PFSK-1 (cell line): ENCODE measurements around the gene CA12.
A peak's percentile ranks its signal among the peaks of the same experiment; 100 is the strongest.

Source experiments
- FOXP2 ChIP-seq: optimal IDR thresholded peaks from 2 replicates; pipeline ENCODE3; 2011; ENCODE audit warnings: borderline replicate concordance, control low read depth, inconsistent platforms; ENCODE audit not compliant: insufficient read depth; ENCODE audit errors: extremely low read length, extremely low read depth
- POLR2AphosphoS5 ChIP-seq: IDR thresholded peaks from 2 replicates; pipeline ENCODE4 v1.6.1; 2012; ENCODE audit warnings: low read depth, mild to moderate bottlenecking, control low read depth, low read length, moderate library complexity
- SIN3A ChIP-seq: IDR thresholded peaks from 2 replicates; pipeline ENCODE4 v1.6.1; 2012; ENCODE audit warnings: mild to moderate bottlenecking, low read length, moderate library complexity, borderline replicate concordance; ENCODE audit not compliant: insufficient read depth
- TAF1 ChIP-seq: IDR thresholded peaks from 2 replicates; pipeline ENCODE4 v1.6.1; 2012; ENCODE audit warnings: low read length, control low read depth, borderline replicate concordance; ENCODE audit not compliant: insufficient read depth
- TF ChIP-seq, protein P1 (sequence below), 2 experiments: IDR thresholded peaks; 2 replicates each; pipeline versions ENCODE4 v1.6.1 to v1.8.0; 2011 to 2012; ENCODE audit warnings: low read depth in 2 of 2, low read length in 2 of 2, control low read depth in 1 of 2, inconsistent platforms in 1 of 2, mild to moderate bottlenecking in 1 of 2, moderate library complexity in 1 of 2; ENCODE audit not compliant: insufficient read depth in 1 of 2

CA12 gene

DNA sequence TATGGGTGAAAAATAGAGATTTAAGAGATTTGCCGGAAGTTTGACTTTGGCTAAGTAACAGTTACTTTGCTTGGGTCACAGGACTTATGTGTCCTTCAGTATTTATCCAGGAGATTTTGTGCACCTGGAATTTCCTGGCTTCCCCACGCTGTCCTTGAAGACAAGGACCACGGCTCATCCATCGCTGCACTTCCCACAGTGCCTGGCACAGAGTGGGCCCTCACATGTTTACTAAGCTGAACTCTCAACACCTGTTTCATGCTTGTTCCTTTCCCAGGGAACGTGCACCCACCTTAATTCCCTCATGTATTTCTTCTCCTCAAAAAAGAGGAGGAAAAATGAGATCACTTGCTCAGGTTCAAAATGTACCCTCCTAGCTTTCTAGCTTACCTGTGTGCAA, 32.0 kb downstream of the CA12 start:
- TF ChIP-seq SIN3A (no peak), POLR2AphosphoS5 (no peak), FOXP2 (no peak), TAF1 (no peak)
- TF ChIP-seq, protein P1, sequence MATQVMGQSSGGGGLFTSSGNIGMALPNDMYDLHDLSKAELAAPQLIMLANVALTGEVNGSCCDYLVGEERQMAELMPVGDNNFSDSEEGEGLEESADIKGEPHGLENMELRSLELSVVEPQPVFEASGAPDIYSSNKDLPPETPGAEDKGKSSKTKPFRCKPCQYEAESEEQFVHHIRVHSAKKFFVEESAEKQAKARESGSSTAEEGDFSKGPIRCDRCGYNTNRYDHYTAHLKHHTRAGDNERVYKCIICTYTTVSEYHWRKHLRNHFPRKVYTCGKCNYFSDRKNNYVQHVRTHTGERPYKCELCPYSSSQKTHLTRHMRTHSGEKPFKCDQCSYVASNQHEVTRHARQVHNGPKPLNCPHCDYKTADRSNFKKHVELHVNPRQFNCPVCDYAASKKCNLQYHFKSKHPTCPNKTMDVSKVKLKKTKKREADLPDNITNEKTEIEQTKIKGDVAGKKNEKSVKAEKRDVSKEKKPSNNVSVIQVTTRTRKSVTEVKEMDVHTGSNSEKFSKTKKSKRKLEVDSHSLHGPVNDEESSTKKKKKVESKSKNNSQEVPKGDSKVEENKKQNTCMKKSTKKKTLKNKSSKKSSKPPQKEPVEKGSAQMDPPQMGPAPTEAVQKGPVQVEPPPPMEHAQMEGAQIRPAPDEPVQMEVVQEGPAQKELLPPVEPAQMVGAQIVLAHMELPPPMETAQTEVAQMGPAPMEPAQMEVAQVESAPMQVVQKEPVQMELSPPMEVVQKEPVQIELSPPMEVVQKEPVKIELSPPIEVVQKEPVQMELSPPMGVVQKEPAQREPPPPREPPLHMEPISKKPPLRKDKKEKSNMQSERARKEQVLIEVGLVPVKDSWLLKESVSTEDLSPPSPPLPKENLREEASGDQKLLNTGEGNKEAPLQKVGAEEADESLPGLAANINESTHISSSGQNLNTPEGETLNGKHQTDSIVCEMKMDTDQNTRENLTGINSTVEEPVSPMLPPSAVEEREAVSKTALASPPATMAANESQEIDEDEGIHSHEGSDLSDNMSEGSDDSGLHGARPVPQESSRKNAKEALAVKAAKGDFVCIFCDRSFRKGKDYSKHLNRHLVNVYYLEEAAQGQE (IDR thresholded peaks at IDR 0.05; ENCODE audit: insufficient read depth in 1 of 2, low read depth in 2 of 2, low read length in 2 of 2), result no peak

DNA sequence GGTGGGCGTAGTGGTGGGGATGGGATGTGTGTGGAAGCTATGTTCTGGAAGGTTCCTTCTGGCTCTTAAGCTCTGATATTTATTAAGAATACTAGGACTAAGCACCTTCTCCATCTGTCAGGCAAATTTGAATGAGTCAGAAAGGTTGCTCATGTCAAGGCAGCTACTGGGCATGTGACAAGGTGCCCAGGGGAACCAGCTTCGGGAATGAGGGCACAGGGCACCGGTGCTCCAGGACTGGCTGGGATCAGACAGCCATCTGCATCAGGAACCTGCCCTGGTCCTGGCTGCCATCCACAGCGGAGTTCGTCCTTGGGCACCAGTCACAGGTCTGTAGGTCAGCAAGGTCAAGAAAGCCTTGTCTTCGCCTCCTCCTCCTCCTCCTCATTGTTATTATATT, 32.5 kb downstream of the CA12 start:
- no peak for TF ChIP-seq TAF1
- TF ChIP-seq, protein P1 (IDR thresholded peaks at IDR 0.05; ENCODE audit: insufficient read depth in 1 of 2, low read depth in 2 of 2, low read length in 2 of 2), result no peak
- TF ChIP-seq POLR2AphosphoS5, result no peak
- TF ChIP-seq SIN3A, result no peak
- TF ChIP-seq FOXP2, result no peak

DNA sequence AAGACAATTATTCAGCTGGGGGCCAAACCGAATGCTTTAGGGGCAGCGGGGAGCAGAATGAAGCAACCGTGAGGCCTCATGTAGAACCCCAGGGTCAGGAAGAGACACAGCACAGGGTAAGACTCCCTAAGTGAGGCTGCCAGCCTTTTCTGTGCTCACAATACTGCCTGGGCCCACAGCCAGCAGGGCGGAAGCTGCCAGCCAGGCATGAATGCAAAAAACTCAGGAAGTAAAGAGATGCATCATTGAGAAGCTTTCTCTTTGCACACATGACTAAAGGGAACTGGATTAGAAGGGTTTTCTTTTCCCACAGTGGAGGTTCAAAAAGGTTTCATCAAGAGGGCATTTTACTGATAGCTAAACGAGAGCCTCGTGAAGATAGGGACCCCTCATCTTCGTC, 33.3 kb downstream of the CA12 start:
- TF ChIP-seq, protein P1 (IDR thresholded peaks at IDR 0.05; ENCODE audit: insufficient read depth in 1 of 2, low read depth in 2 of 2, low read length in 2 of 2), result peak in 1 of 2 experiments; percentile 55; a peak in 1 of 4 replicates
- peak; percentile 43 for TF ChIP-seq FOXP2
- no peak for TF ChIP-seq SIN3A
- TF ChIP-seq POLR2AphosphoS5, result no peak

DNA sequence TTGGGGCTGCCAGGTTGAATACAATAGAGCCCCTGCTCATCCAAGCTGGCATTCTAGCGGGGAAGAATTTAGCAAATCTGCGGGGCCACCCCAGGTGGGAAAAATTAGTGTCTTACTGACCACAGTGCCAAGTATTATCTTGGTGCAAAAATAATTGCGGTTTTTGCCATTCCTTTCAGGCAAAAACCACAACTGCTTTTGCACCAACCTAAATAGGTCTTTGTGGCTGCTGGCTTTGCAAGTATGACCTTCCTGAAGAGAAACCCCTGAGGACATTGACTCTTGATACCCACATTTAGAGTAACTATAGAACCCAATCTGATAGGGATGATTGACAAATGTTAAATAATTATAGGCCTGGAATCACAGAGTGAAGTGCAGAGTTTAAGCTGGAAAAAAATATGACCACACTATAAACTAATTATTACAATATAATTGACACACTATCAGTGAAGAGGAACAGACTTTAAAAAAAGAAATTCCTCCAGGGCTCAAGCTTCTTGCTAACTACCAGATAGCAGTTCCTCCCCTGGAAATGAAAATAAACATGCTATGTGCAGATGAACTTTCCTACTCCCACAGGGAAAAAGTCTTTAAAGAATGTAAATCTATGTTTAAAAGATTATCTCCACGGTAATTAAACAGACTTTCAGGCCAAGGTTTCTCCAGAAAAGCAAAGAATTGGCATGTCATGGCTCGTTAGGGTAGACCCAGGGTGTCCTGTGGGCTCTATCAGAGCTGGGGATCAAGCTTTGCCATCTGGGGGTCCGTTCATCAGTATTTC, 34.4 kb downstream of the CA12 start:
- TF ChIP-seq, protein P1 (IDR thresholded peaks at IDR 0.05; ENCODE audit: insufficient read depth in 1 of 2, low read depth in 2 of 2, low read length in 2 of 2), result no peak; a peak in 1 of 4 replicates
- no peak for TF ChIP-seq FOXP2
- TF ChIP-seq POLR2AphosphoS5, result no peak
- no peak for TF ChIP-seq TAF1
- no peak for TF ChIP-seq SIN3A

DNA sequence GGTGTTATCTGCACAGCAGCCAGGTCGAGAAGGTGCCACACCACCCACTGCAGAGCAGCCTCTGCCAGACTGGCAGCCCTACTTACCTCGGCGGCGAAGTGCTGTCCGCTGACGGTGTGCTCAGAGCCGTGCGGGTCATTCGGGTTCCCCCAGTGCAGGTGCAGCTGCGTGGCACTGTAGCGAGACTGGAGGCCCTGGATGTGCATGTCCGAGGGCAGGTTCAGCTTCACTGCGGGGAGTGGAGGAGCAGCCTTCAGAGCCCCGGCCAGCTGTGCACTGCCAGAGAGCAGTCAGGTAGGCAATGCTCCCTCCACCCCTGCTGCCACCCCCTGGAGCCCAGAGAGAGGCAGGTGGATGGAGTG, 36.3 kb downstream of the CA12 start:
- TF ChIP-seq FOXP2 (no peak), SIN3A (no peak), TAF1 (no peak), POLR2AphosphoS5 (no peak)
- TF ChIP-seq, protein P1 (IDR thresholded peaks at IDR 0.05; ENCODE audit: insufficient read depth in 1 of 2, low read depth in 2 of 2, low read length in 2 of 2), result no peak
